Naive thymus-derived CD4-positive, alpha-beta T cell (primary cell): ENCODE measurements around the gene C1orf167. TPM values are rescaled to one million over a fixed set of nuclear protein-coding genes. Genes with fewer than 3 reads are reported as not detected.

Experiments
- ATAC-seq: fragments of 150-1000 bp; cut with Tn5 transposase; 2 replicates; pipeline ENCODE4 v1.10.0; 2021; ENCODE audit warnings: mild to moderate bottlenecking, moderate library complexity
- CTCF ChIA-PET: fragments of 350-600 bp; sonication (Branson Sonifier 250); formaldehyde crosslinking; loops from one replicate; lab custom pipeline; 2021; ENCODE audit warnings: antibody characterized with exemption; lab: Charles Lee
- POLR2A ChIA-PET: fragments of 350-600 bp; sonication (Branson Sonifier 250); formaldehyde crosslinking; loops from one replicate; lab custom pipeline; 2021; ENCODE audit warnings: antibody characterized with exemption, inconsistent platforms; lab: Charles Lee
- DNase-seq, 9 donors: peaks; one replicate each; pipeline versions ENCODE4 v3.0.0 to v3.0.0-alpha.2; 2020 to 2022; ENCODE audit warnings: mixed read lengths in 1 of 9
- H3K27ac ChIP-seq: one replicate; pipeline ENCODE4 v1.7.0; 2013; ENCODE audit warnings: mild to moderate bottlenecking, low read depth, low read length, moderate library complexity
- H3K27me3 ChIP-seq, 2 donors: one replicate each; pipeline ENCODE4 v1.7.0; 2013; ENCODE audit warnings: low read length in 2 of 2, mild to moderate bottlenecking in 2 of 2, moderate library complexity in 2 of 2; ENCODE audit not compliant: control insufficient read depth in 2 of 2, insufficient read depth in 2 of 2
- H3K36me3 ChIP-seq, 3 experiments: 1 replicate in 2 of 3; 2 replicates in 1 of 3; pipeline ENCODE4 v1.7.0; 2013; ENCODE audit warnings: low read length in 3 of 3, mild to moderate bottlenecking in 3 of 3, moderate library complexity in 1 of 3; ENCODE audit not compliant: insufficient read depth in 3 of 3, control insufficient read depth in 2 of 3
- H3K4me1 ChIP-seq, 2 donors: one replicate each; pipeline ENCODE4 v1.7.0; 2013; ENCODE audit warnings: low read length in 2 of 2, mild to moderate bottlenecking in 2 of 2, moderate library complexity in 1 of 2; ENCODE audit not compliant: control insufficient read depth in 2 of 2, insufficient read depth in 2 of 2
- H3K4me3 ChIP-seq: 2 replicates; pipeline ENCODE4 v1.7.0; 2013; ENCODE audit warnings: mild to moderate bottlenecking, low read length
- H3K9me3 ChIP-seq, 3 experiments: 1 replicate in 2 of 3; 2 replicates in 1 of 3; pipeline ENCODE4 v1.7.0; 2013; ENCODE audit warnings: low read length in 3 of 3; ENCODE audit not compliant: control insufficient read depth in 2 of 3
- H3K27ac Mint-ChIP-seq, 9 donors: one replicate each; pipeline ENCODE4 v1.8.0; 2020 to 2022; ENCODE audit warnings: mixed read lengths in 9 of 9, mild to moderate bottlenecking in 8 of 9, moderate library complexity in 5 of 9, inconsistent platforms in 2 of 9
- H3K27me3 Mint-ChIP-seq, 5 donors: one replicate each; pipeline ENCODE4 v1.8.0; 2021 to 2022; ENCODE audit warnings: mixed read lengths in 5 of 5, mild to moderate bottlenecking in 1 of 5
- H3K36me3 Mint-ChIP-seq, 5 donors: one replicate each; pipeline ENCODE4 v1.8.0; 2020 to 2022; ENCODE audit warnings: mixed read lengths in 5 of 5, mild to moderate bottlenecking in 3 of 5, inconsistent platforms in 1 of 5
- H3K4me1 Mint-ChIP-seq, 7 donors: one replicate each; pipeline ENCODE4 v1.8.0; 2020 to 2022; ENCODE audit warnings: mixed read lengths in 7 of 7, mild to moderate bottlenecking in 3 of 7, inconsistent platforms in 1 of 7
- H3K4me3 Mint-ChIP-seq, 10 donors: one replicate each; pipeline ENCODE4 v1.8.0; 2020 to 2022; ENCODE audit warnings: mild to moderate bottlenecking in 10 of 10, mixed read lengths in 10 of 10, moderate library complexity in 6 of 10, inconsistent platforms in 2 of 10
- H3K9me3 Mint-ChIP-seq, 11 donors: one replicate each; pipeline ENCODE4 v1.8.0; 2020 to 2022; ENCODE audit warnings: mixed read lengths in 11 of 11, mild to moderate bottlenecking in 4 of 11, inconsistent platforms in 1 of 11, moderate library complexity in 1 of 11
- intact Hi-C, 2 donors: fragments of 100-400 bp; cut with micrococcal nuclease; formaldehyde crosslinking; loops; one replicate each; pipeline ENCODE4 v1.15.1; 2023
- polyA plus RNA-seq, 2 donors: library from polyadenylated mRNA; unstranded; fragments of 300-500 nt; fragmentation: Illumina TruSeq; gene quantifications; one replicate each; pipeline ENCODE4 v1.2.3, GENCODE V29; 2021
- total RNA-seq, 6 experiments: library from RNA in 5 of 6; stranded (reverse) in 5 of 6; gene quantifications; 1 replicate in 5 of 6; 2 replicates in 1 of 6; pipeline ENCODE4 v1.2.3 and lab custom pipeline; 2021 to 2026

C1orf167 gene
- total and polyA plus RNA-seq, 7 experiments from 2014 or later = 0.13 to 0.45 TPM; not detected in 5

DNA sequence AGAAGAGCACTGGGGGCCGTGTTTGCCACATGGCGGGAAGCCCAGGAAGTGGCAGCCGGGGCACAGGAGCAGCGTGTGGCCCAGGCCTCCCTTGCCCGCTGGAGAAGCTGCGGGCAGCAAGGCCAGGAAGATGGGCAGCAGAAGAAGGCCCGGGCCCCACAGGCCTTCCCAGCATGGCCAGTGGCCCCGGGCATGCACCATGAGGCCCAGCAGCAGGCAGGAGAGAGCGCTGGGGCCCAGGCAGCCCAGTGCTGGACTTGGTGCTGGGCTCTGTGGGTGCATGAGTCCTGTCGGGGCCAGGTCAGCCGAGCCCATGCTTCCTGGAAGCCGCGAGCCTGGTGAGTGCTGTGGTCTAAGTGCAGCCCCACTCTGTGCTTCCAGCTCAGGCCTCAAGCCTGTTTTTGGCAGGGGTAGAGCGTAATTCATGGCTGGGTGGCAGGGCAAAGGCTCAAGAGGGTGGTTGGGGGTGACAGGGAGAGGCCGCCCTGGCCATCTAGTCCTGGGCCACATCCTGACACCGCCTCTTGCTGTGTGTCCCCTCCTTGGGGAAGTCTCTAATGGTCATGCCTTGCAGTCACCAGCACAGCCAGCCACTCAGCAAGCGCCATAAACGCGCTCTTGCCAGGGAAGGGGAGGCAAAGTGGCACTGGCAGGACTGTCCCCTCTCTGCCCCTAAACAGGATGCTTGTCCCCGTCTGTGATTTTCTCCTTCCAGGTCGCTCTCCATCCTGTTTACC, 22.4 kb downstream of the C1orf167 start:
- DNase-seq (no peak), ATAC-seq (peak; percentile 8)
- H3K27ac Mint-ChIP-seq = peak overlapping the region in 1 of 9 donors; percentile 11
- no peaks in the 10 kb centered on the region for H3K9me3 ChIP-seq
- H3K27me3 Mint-ChIP-seq = no peaks in the 10 kb centered on the region
- no peaks in the 10 kb centered on the region for H3K27me3 ChIP-seq
- H3K9me3 Mint-ChIP-seq = no peaks in the 10 kb centered on the region
- H3K4me3 ChIP-seq = peak overlapping the region; percentile 37
- POLR2A ChIA-PET = interaction anchor here (0.9 kb wide), 1 partner anchor 19 kb away, joined by 3 read pairs; no protein-coding TSS in a partner anchor
- intact Hi-C loops = loop anchor here in 1 of 2 donors (2.0 kb wide), 1 partner anchor 110 kb away; no protein-coding TSS in a partner anchor
- no peaks in the 10 kb centered on the region for H3K36me3 Mint-ChIP-seq
- H3K4me1 Mint-ChIP-seq = peaks cover 4 to 9% (median 6%) of the 10 kb centered on the region in 7 donors
- peaks cover 4 to 11% of the 10 kb centered on the region in 2 donors for H3K4me1 ChIP-seq
- H3K36me3 ChIP-seq = peaks cover 0 to under 1% (median 0%) of the 10 kb centered on the region in 3 experiments
- no peak overlapping the region for H3K27ac ChIP-seq
- H3K4me3 Mint-ChIP-seq = peak overlapping the region in 5 of 10 donors; percentile 9 to 70 (median 60)
- CTCF ChIA-PET = interaction anchor here (0.7 to 1.5 kb wide), 3 partner anchors 13 to 21 kb away, joined by 3 to 5 read pairs (median 3); no protein-coding TSS in a partner anchor

GRCh38 chr1:11784993-11785769, 23.2 kb downstream of the C1orf167 start:
- DNase-seq (peak in 7 of 9 donors; percentile 11 to 60 (median 17)), ATAC-seq (peak; percentile 81)
- Mint-ChIP-seq H3K36me3 (no peaks in the 10 kb centered on the region), H3K27me3 (no peaks in the 10 kb centered on the region), H3K27ac (peak overlapping the region in 3 of 9 donors; percentile 11 to 49 (median 31)), H3K9me3 (no peaks in the 10 kb centered on the region), H3K4me1 (peaks cover 4 to 9% (median 6%) of the 10 kb centered on the region in 7 donors), H3K4me3 (peak overlapping the region in 8 of 10 donors; percentile 29 to 70 (median 57))
- POLR2A ChIA-PET = interaction anchor here (0.7 kb wide), 1 partner anchor 113 kb away, joined by 3 read pairs; no protein-coding TSS in a partner anchor
- intact Hi-C loops = loop anchor here in 1 of 2 donors (1.0 to 2.0 kb wide), 2 partner anchors 18 to 110 kb away; no protein-coding TSS in a partner anchor
- H3K9me3 ChIP-seq = no peaks in the 10 kb centered on the region
- peaks cover 4 to 11% of the 10 kb centered on the region in 2 donors for H3K4me1 ChIP-seq
- H3K36me3 ChIP-seq = peaks cover 0 to 8% (median 3%) of the 10 kb centered on the region in 3 experiments
- no peak overlapping the region for H3K27ac ChIP-seq
- H3K4me3 ChIP-seq = peak overlapping the region; percentile 37
- CTCF ChIA-PET = interaction anchor here (1.2 to 1.5 kb wide), 2 partner anchors 18 to 21 kb away, joined by 3 to 5 read pairs; no protein-coding TSS in a partner anchor
- H3K27me3 ChIP-seq = no peaks in the 10 kb centered on the region

DNA sequence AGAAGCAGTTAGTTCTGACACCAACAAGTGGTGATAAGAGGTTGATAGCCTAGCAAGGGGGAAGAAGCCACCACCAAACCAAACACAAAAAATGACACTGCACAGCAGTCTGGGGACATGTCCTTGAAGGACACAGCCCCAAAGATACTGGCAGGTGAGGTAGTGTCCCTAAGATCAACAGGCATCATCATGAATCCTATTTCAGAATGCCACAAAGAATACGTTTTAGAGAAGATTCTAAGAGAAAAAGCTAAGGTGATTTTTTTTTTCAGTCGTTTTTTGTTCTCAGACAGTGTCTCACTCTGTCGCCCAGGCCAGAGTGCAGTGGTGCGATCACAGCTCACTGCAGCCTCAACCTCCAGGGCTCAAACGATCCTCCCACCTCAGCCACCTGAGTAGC, 24.2 kb downstream of the C1orf167 start:
- no peak for DNase-seq
- Mint-ChIP-seq H3K4me1 (peaks cover 4 to 9% (median 6%) of the 10 kb centered on the region in 7 donors), H3K27ac (peak overlapping the region in 4 of 9 donors; percentile 17 to 31 (median 24)), H3K4me3 (no peak overlapping the region), H3K9me3 (no peaks in the 10 kb centered on the region), H3K27me3 (no peaks in the 10 kb centered on the region), H3K36me3 (peaks cover 0 to 4% (median 0%) of the 10 kb centered on the region in 5 donors)
- intact Hi-C loops = no loop called here
- Histone ChIP-seq H3K27ac (no peak overlapping the region), H3K36me3 (peaks cover 0 to 18% (median 3%) of the 10 kb centered on the region in 3 experiments), H3K4me1 (peaks cover 4 to 11% of the 10 kb centered on the region in 2 donors), H3K27me3 (no peaks in the 10 kb centered on the region), H3K4me3 (no peak overlapping the region), H3K9me3 (no peaks in the 10 kb centered on the region)
- POLR2A ChIA-PET = interaction anchor here (1.3 kb wide), 1 partner anchor 17 kb away, joined by 4 read pairs; no protein-coding TSS in a partner anchor
- CTCF ChIA-PET = interaction anchor here (0.6 to 1.5 kb wide), 3 partner anchors 17 to 107 kb away, joined by 3 to 5 read pairs (median 4); no protein-coding TSS in a partner anchor
- no peak for ATAC-seq

- Histone ChIP-seq H3K4me1 (peaks cover 4 to 11% of the 10 kb centered on the region in 2 donors), H3K27ac (no peak overlapping the region), H3K36me3 (peaks cover 0 to 30% (median 3%) of the 10 kb centered on the region in 3 experiments), H3K9me3 (no peaks in the 10 kb centered on the region), H3K27me3 (no peaks in the 10 kb centered on the region), H3K4me3 (no peak overlapping the region)
- no peak overlapping the region for H3K4me3 Mint-ChIP-seq
- DNase-seq (no peak), ATAC-seq (no peak)
- H3K4me1 Mint-ChIP-seq = peaks cover 4 to 9% (median 6%) of the 10 kb centered on the region in 7 donors
- intact Hi-C loops = no loop called here
- ChIA-PET POLR2A (no interaction called here), CTCF (interaction anchor here (0.6 kb wide), 2 partner anchors 122 to 182 kb away, joined by 5 to 6 read pairs; no protein-coding TSS in a partner anchor)
- H3K27me3 Mint-ChIP-seq = no peaks in the 10 kb centered on the region
- H3K9me3 Mint-ChIP-seq = no peaks in the 10 kb centered on the region
- peaks cover 0 to 4% (median 0%) of the 10 kb centered on the region in 5 donors for H3K36me3 Mint-ChIP-seq
- peak overlapping the region in 1 of 9 donors; percentile 62 for H3K27ac Mint-ChIP-seq
Measured at GRCh38 chr1:11787251-11787803, 25.3 kb downstream of the C1orf167 start.

DNA sequence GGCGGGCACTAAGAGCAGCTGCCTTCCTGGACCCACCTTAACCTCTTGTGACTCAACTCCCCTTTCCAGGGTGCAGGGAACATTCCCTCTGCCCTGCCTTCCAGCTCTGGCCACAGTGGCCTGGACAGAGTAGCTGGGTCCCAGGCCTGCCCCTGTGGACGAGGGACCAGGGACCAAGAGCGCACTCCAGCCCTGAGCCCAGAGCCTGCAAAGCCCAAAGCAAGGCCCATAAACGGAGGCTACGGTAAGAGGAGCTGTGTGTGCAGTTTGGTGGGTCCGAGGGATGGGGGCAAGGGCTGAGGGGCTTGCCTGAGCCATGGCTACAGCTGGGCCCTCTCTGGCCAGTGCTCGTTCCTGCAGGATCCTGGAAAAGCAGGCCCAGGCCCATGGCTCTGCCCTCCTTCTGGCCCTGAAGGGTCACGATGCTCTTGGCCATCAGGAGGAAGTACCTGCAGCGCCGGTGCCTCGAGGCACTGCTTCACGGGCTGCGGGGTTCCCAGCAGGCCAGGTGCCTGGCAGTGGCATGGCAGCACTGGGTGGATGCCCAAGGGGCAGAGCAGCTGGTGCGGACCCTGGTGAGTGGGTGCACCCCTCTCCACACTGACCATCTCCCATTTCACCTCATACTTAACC, 25.9 kb downstream of the C1orf167 start:
- peaks cover 0 to 35% (median 3%) of the 10 kb centered on the region in 3 experiments for H3K36me3 ChIP-seq
- no peak overlapping the region for H3K4me3 ChIP-seq
- peaks cover 4 to 9% (median 6%) of the 10 kb centered on the region in 7 donors for H3K4me1 Mint-ChIP-seq
- H3K36me3 Mint-ChIP-seq = peaks cover 0 to 8% (median 0%) of the 10 kb centered on the region in 5 donors
- POLR2A ChIA-PET = no interaction called here
- no peaks in the 10 kb centered on the region for H3K9me3 Mint-ChIP-seq
- H3K4me3 Mint-ChIP-seq = no peak overlapping the region
- H3K27me3 Mint-ChIP-seq = no peaks in the 10 kb centered on the region
- no peaks in the 10 kb centered on the region for H3K9me3 ChIP-seq
- no peaks in the 10 kb centered on the region for H3K27me3 ChIP-seq
- no peak for ATAC-seq
- peaks cover 4 to 11% of the 10 kb centered on the region in 2 donors for H3K4me1 ChIP-seq
- intact Hi-C loops = no loop called here
- DNase-seq = no peak
- H3K27ac Mint-ChIP-seq = peak overlapping the region in 2 of 9 donors; percentile 52 to 62
- no peak overlapping the region for H3K27ac ChIP-seq
- CTCF ChIA-PET = interaction anchor here (0.6 kb wide), 1 partner anchor 123 kb away, joined by 5 read pairs; no protein-coding TSS in a partner anchor
